NCI-H2171 (cell line): Measurements from ENCODE around the gene CHFR.
"Not testable (repeated sequence)": the region's sequence is repeated elsewhere in the genome, so short reads cannot be mapped to it uniquely, and the experiment has no call there.

Experiments used
- DNase-seq: peaks from one replicate; lab custom pipeline; 2025; lab: John Stamatoyannopoulos, UW

The CHFR gene

GRCh38 chr12:132839558-132840235, 47.7 kb downstream of the CHFR start:
- no peak for DNase-seq

- no peak for DNase-seq
Observed at GRCh38 chr12:132838410-132839080, 48.9 kb downstream of the CHFR start.

GRCh38 chr12:132837693-132838409, 49.6 kb downstream of the CHFR start:
- DNase-seq = no peak

GRCh38 chr12:132836795-132837331, 50.5 kb downstream of the CHFR start:
- DNase-seq = peak; percentile 34

- DNase-seq = peak; percentile 2
Observed at GRCh38 chr12:132836230-132836629, 51.2 kb downstream of the CHFR start.

GRCh38 chr12:132835076-132836025, 52.1 kb downstream of the CHFR start:
- DNase-seq = no peak

GRCh38 chr12:132834181-132834711, 53.2 kb downstream of the CHFR start:
- no peak for DNase-seq

- no peak for DNase-seq
Observed at GRCh38 chr12:132833341-132833740, 54.1 kb downstream of the CHFR start.

GRCh38 chr12:132831771-132832170, 55.6 kb downstream of the CHFR start:
- no peak for DNase-seq

- DNase-seq = peak; percentile 92
Observed at GRCh38 chr12:132828706-132829534, 58.5 kb downstream of the CHFR start, which contains the start of gene GOLGA3. Gene GOLGA3 (minus strand): TSS chr12:132828869. CDS start chr12:132822128, 6,741 bp downstream.

GRCh38 chr12:132827763-132828703, 59.4 kb downstream of the CHFR start:
- no peak for DNase-seq

GRCh38 chr12:132825861-132826260, 61.5 kb downstream of the CHFR start:
- no peak for DNase-seq

- no peak for DNase-seq
Observed at GRCh38 chr12:132825089-132825488, 62.3 kb downstream of the CHFR start.

- DNase-seq = no peak
Observed at GRCh38 chr12:132824053-132824452, 63.4 kb downstream of the CHFR start.

- DNase-seq = no peak
Observed at GRCh38 chr12:132818562-132818961, 68.8 kb downstream of the CHFR start.

GRCh38 chr12:132814232-132814631, 73.2 kb downstream of the CHFR start:
- DNase-seq = no peak

GRCh38 chr12:132813443-132813842, 74.0 kb downstream of the CHFR start:
- DNase-seq = no peak

- DNase-seq = no peak
Observed at GRCh38 chr12:132812631-132813305, 74.6 kb downstream of the CHFR start.

- DNase-seq = not testable (repeated sequence)
Observed at GRCh38 chr12:132809391-132809790, 78.0 kb downstream of the CHFR start.
